Smooth muscle cell of the brain vasculature (primary cell): ENCODE measurements around the gene AIFM3.
"Not testable (repeated sequence)": the region's sequence is repeated elsewhere in the genome, so short reads cannot be mapped to it uniquely, and the experiment has no call there.

Experiments
- DNase-seq: peaks from one replicate; pipeline ENCODE4 v3.0.0-alpha.2; 2012; ENCODE audit warnings: low read depth, low spot score

AIFM3 gene, protein sequence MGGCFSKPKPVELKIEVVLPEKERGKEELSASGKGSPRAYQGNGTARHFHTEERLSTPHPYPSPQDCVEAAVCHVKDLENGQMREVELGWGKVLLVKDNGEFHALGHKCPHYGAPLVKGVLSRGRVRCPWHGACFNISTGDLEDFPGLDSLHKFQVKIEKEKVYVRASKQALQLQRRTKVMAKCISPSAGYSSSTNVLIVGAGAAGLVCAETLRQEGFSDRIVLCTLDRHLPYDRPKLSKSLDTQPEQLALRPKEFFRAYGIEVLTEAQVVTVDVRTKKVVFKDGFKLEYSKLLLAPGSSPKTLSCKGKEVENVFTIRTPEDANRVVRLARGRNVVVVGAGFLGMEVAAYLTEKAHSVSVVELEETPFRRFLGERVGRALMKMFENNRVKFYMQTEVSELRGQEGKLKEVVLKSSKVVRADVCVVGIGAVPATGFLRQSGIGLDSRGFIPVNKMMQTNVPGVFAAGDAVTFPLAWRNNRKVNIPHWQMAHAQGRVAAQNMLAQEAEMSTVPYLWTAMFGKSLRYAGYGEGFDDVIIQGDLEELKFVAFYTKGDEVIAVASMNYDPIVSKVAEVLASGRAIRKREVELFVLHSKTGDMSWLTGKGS

DNA sequence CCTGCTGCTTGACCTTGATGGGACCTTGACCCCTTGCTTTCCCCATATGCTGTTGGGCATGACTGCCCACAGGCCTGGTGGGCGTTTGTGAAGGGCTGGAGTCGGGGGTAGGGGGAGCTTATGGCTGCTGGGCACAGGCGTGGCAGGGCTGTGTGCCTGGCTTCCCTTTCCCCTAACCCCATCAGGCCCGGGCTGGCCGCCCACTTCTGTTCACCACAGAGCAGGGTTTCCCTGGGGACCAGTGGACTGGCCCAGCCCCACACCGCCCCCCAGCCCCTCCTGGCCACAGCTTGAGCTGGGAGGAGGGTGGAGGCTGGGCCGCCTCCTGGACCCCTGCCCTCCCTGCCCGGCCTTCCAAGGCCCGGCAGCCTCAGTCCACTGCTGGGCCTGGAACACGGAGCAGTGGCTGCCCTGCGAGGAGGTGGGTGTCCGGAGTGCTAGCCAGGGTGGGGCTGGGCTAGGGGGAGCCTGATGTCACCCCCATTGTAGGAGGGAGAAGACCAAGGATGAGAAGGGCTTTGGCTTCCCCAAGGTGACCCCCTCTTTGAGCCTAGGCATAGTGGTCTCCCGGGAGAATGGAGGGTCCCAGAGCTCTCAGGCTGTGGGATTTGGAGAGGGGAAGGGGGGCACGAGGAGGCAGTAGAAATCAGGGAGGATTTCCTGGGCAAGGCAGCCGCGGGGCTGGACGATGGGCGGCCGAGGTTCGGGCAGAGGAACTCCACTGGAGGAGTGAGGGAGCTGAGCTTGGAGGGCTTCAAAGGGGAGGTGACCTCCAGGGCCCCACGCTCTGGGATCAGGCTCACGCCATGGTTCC lies at the start of gene AIFM3:
Gene AIFM3, plus strand, starts transcription at position 373 of the 814 bp plus-strand sequence. CDS start 690 bp downstream, outside the sequence.
- DNase-seq: no peak

DNA sequence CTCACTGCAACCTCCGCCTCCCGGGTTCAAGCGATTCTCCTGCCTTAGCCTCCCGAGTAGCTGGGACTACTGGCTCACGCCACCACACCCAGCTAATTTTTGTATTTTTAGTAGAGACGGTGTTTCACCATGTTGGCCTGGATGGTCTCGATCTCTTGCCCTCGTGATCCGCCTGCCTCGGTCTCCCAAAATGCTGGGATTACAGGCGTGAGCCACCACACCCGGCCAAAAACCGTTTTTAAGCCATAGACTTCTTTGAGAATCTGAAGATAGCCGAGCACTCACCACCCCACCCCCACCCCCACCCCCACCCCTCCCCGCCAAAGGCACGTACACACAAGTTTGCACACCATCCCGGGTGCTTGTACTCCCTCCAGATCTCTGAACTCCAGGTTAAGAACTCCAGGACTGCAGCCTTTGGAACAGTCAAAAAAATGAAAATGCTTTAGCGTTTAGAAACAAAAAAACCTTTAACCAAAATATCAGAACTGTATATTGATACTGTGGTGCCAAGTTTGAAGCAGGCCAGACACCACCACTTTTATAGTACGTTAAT lies 48.3 kb upstream of the AIFM3 start:
- DNase-seq: no peak

- DNase-seq: no peak
Measured at GRCh38 chr22:20919718-20920117, 47.3 kb upstream of the AIFM3 start.

- no peak for DNase-seq
Measured at GRCh38 chr22:20920881-20921203, 46.2 kb upstream of the AIFM3 start.

DNA sequence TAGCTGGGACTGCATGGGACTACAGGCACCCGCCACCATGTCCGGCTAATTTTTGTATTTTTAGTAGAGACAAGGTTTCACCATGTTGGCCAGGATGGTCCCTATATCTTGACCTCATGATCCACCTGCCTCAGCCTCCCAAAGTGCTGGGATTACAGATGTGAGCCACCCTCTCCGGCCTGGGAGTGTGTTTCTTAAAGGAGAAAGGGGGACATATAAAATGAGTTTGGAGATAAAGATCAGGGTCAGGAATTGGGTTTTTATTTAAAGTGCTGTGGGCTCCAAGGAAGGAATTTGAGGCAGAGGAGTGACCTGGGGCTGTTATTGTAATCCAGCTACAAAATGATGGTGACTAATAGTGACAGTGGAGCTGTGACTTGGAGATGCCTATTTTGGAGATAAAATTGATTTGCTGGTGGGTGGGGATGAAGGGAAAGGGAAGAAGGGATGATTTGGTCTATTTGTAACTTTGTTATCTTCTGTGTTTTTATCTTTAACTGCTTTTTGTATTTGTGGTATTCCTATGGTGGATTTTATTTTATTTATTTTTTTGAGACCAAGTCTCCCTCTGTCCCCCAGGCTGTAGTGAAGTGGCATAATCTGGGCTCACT lies 44.8 kb upstream of the AIFM3 start:
- DNase-seq: no peak

- DNase-seq: no peak
Measured at GRCh38 chr22:20926243-20926642, 40.8 kb upstream of the AIFM3 start.

- DNase-seq: no peak
Measured at GRCh38 chr22:20927940-20928572, 39.0 kb upstream of the AIFM3 start.

- DNase-seq: no peak
Measured at GRCh38 chr22:20928573-20928967, 38.5 kb upstream of the AIFM3 start.

GRCh38 chr22:20930004-20930403 lies 37.1 kb upstream of the AIFM3 start:
- no peak for DNase-seq

- DNase-seq: not testable (repeated sequence)
Measured at GRCh38 chr22:20930435-20930834, 36.6 kb upstream of the AIFM3 start.

GRCh38 chr22:20931126-20931654 lies 35.9 kb upstream of the AIFM3 start:
- DNase-seq: no peak

- DNase-seq: no peak
Measured at GRCh38 chr22:20933910-20934309, 33.1 kb upstream of the AIFM3 start.

- not testable (repeated sequence) for DNase-seq
Measured at GRCh38 chr22:20935049-20935448, 32.0 kb upstream of the AIFM3 start.

GRCh38 chr22:20935780-20936539 lies 31.1 kb upstream of the AIFM3 start:
- not testable (repeated sequence) for DNase-seq

- DNase-seq: no peak
Measured at GRCh38 chr22:20937031-20937793, 29.8 kb upstream of the AIFM3 start.

GRCh38 chr22:20937794-20938671 lies 29.0 kb upstream of the AIFM3 start:
- DNase-seq: no peak

DNA sequence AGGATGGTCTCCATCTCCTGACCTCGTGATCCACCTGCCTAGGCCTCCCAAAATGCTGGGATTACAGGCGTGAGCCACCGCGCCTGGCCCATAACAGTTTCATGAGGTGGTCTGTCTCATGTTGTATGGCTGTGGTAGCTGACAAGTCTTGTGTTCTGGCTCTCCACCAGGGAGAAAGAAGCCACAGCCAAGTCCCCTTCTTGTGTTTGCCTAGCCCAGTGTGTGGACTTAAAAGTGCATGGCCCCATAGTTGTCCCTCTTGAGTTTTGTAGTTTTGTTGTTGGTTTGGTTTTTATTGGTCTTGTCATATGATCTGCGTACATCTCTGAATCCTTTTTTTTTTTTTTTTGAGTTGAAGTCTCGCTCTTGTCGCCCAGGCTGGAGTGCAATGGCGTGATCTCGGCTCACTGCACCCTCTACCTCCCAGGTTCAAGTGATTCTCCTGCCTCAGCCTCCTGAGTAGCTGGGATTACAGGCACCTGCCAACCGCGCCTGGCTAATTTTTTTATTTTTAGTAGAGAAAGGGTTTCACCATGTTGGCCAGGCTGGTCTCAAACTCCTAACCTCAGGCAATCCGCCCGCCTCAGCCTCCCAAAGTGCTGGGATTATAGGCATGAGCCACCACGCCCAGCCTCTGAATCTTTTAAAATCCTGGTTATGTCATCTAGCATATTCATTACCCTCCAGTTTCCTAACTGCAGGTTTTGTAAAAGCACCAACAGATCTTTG lies 27.4 kb upstream of the AIFM3 start:
- not testable (repeated sequence) for DNase-seq

- DNase-seq: no peak
Measured at GRCh38 chr22:20940186-20940651, 26.8 kb upstream of the AIFM3 start.
